Endodermal cell (in vitro differentiated cells): ENCODE data around the gene TBK1. TPM values are rescaled to one million over a fixed set of nuclear protein-coding genes. Genes with fewer than 3 reads are reported as not detected.

Experiments
- DNase-seq: peaks from one replicate; pipeline ENCODE4 v3.0.0-alpha.2; 2017
- H3K27ac ChIP-seq: 2 replicates; pipeline ENCODE4 v1.5.1; 2013; ENCODE audit warnings: mild to moderate bottlenecking, low read depth, low read length, moderate library complexity
- H3K27me3 ChIP-seq: 2 replicates; pipeline ENCODE4 v1.6.1; 2013; ENCODE audit warnings: mild to moderate bottlenecking, low read length, moderate library complexity; ENCODE audit not compliant: insufficient read depth, control insufficient read depth, poor library complexity, severe bottlenecking
- H3K36me3 ChIP-seq: 2 replicates; pipeline ENCODE4 v1.7.0; 2013; ENCODE audit warnings: mild to moderate bottlenecking, low read length, moderate library complexity; ENCODE audit not compliant: control insufficient read depth, insufficient read depth
- H3K4me1 ChIP-seq: one replicate; pipeline ENCODE4 v1.7.0; 2013; ENCODE audit warnings: low read length; ENCODE audit not compliant: control insufficient read depth, insufficient read depth
- H3K4me3 ChIP-seq: 2 replicates; pipeline ENCODE4 v1.5.1; 2013; ENCODE audit warnings: mild to moderate bottlenecking, low read length, moderate library complexity
- H3K9ac ChIP-seq: 2 replicates; pipeline ENCODE4 v1.6.1; 2013; ENCODE audit warnings: mild to moderate bottlenecking, low read length, moderate library complexity; ENCODE audit not compliant: poor library complexity, severe bottlenecking; ENCODE audit errors: extremely low read depth
- H3K9me3 ChIP-seq: 2 replicates; pipeline ENCODE4 v1.6.1; 2013; ENCODE audit warnings: mild to moderate bottlenecking, low read length, moderate library complexity; ENCODE audit not compliant: control insufficient read depth
- H3K27ac Mint-ChIP-seq: 2 replicates; pipeline ENCODE4 v1.8.0; 2020; ENCODE audit warnings: mixed read lengths
- H3K27me3 Mint-ChIP-seq: 2 replicates; pipeline ENCODE4 v1.8.0; 2021; ENCODE audit warnings: mild to moderate bottlenecking, mixed read lengths; ENCODE audit not compliant: insufficient read depth
- H3K36me3 Mint-ChIP-seq: 2 replicates; pipeline ENCODE4 v1.8.0; 2020; ENCODE audit warnings: low read depth, mixed read lengths
- H3K4me1 Mint-ChIP-seq: 2 replicates; pipeline ENCODE4 v1.8.0; 2020; ENCODE audit warnings: mixed read lengths
- H3K4me3 Mint-ChIP-seq: 2 replicates; pipeline ENCODE4 v1.8.0; 2020; ENCODE audit warnings: mild to moderate bottlenecking, moderate library complexity, mixed read lengths
- H3K9me3 Mint-ChIP-seq: 2 replicates; pipeline ENCODE4 v1.8.0; 2020; ENCODE audit warnings: mild to moderate bottlenecking, mixed read lengths
- CTCF ChIP-seq: fragments of 200-600 bp; sonication (generic); conservative IDR thresholded peaks from 2 replicates; pipeline ENCODE4 v1.5.0; 2021; ENCODE audit warnings: antibody characterized with exemption, mild to moderate bottlenecking
- WGBS, 2 experiments: methylation state at CpG; one replicate each; pipeline versions ENCODE4 v1.1.5 to v1.1.7; 2013; ENCODE audit warnings: missing lambda C conversion rate in 2 of 2, mixed read lengths in 1 of 2; ENCODE audit not compliant: insufficient coverage in 1 of 2, insufficient read length in 1 of 2; 5-methylcytosine and 5-hydroxymethylcytosine counted together
- total RNA-seq, 2 donors: library from RNA; stranded (reverse); fragmentation: NEBNext Ultra II Directional in 1 of 2; extraction: Animal tissue kit (Norgen Biotek cat#: 25700) in 1 of 2; gene quantifications; 2 replicates in 1 of 2; 3 replicates in 1 of 2; pipeline ENCODE4 v1.2.1, GENCODE V29; 2021

TBK1 gene
- total RNA-seq, 2 donors from 2014 or later, result 23.9 to 25.1 TPM

- H3K4me3 ChIP-seq, result no peak overlapping the region
- H3K27me3 Mint-ChIP-seq, result no peaks in the 10 kb centered on the region
- H3K4me1 ChIP-seq, result no peaks in the 10 kb centered on the region
- WGBS, 2 experiments, result 67 to 87% methylated on average over 1 to 3 of the region's 3 CpGs
- no peak overlapping the region for H3K27ac Mint-ChIP-seq
- peaks cover 3% of the 10 kb centered on the region for H3K4me1 Mint-ChIP-seq
- DNase-seq, result no peak
- no peaks in the 10 kb centered on the region for H3K9me3 ChIP-seq
- no peak overlapping the region for H3K9ac ChIP-seq
- no peak overlapping the region for H3K4me3 Mint-ChIP-seq
- no peaks in the 10 kb centered on the region for H3K36me3 ChIP-seq
- peaks cover 1% of the 10 kb centered on the region for H3K9me3 Mint-ChIP-seq
- no peak overlapping the region for H3K27ac ChIP-seq
- H3K36me3 Mint-ChIP-seq, result no peaks in the 10 kb centered on the region
- H3K27me3 ChIP-seq, result no peaks in the 10 kb centered on the region
- no peak for TF ChIP-seq CTCF
These were observed 98.8 kb downstream of the TBK1 start for GRCh38 chr12:64550755-64551154.

DNA sequence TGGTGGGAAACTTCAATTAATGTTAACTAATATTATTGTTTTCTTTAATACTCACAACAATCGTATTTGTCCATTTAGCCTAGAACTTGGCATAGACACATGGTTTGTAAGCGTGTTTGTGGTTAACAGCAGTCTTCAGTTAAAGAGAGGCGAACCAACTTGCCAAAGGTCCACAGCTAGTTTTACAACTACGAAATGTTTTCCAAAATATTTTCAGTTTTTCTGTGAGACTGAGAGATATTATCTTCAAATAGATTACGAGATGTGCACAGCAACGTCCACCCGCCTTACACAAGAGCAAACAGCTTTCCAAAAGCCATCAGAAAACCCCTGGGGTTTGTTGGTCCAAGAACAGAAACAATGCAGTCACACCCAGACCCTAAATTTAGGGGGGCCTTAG is 99.8 kb downstream of the TBK1 start:
- Histone ChIP-seq H3K27ac (no peak overlapping the region), H3K9me3 (no peaks in the 10 kb centered on the region), H3K36me3 (no peaks in the 10 kb centered on the region), H3K27me3 (no peaks in the 10 kb centered on the region), H3K4me3 (no peak overlapping the region), H3K9ac (no peak overlapping the region), H3K4me1 (no peaks in the 10 kb centered on the region)
- Mint-ChIP-seq H3K4me3 (no peak overlapping the region), H3K36me3 (no peaks in the 10 kb centered on the region), H3K9me3 (peaks cover 1% of the 10 kb centered on the region), H3K4me1 (peaks cover 3% of the 10 kb centered on the region), H3K27ac (no peak overlapping the region), H3K27me3 (no peaks in the 10 kb centered on the region)
- DNase-seq, result no peak
- 86 to 91% methylated on average over 3 to 7 of the region's 7 CpGs for WGBS, 2 experiments
- no peak for TF ChIP-seq CTCF

Other genes with a start within 250 kb of the TBK1 start
- gene KICS2, start 229.8 kb upstream of the TBK1 start, total RNA-seq, result 10 to 100 TPM in 1 of 2 donors, 1 to 10 TPM in 1; 8.0 to 16.6 TPM
- gene C12orf56, start 61.4 kb upstream of the TBK1 start, total RNA-seq, result 1 to 10 TPM in 1 of 2 donors, under 1 TPM in 1; 0.77 to 3.0 TPM
- gene XPOT, start 47.7 kb upstream of the TBK1 start, total RNA-seq, result 100 to 1,000 TPM in 1 of 2 donors, 10 to 100 TPM in 1; 94.9 to 100 TPM
- 10 to 100 TPM; 52.0 to 54.5 TPM for gene RASSF3, start 158.4 kb downstream of the TBK1 start, total RNA-seq